Stimulated activated CD8-positive, alpha-beta memory T cell treated with anti-CD3 and anti-CD28 coated beads, Interleukin-15, amount 100 ng/mL, for 48 hours (primary cell): ENCODE data around the gene CACNG5.

Experiments
- DNase-seq, 2 donors: peaks; one replicate each; pipeline ENCODE4 v3.0.0-alpha.2; 2020; ENCODE audit warnings: low read depth in 2 of 2

The CACNG5 gene

GRCh38 chr17:66826856-66827255, 8.1 kb upstream of the CACNG5 start:
- no peak for DNase-seq

GRCh38 chr17:66829386-66829864, 5.5 kb upstream of the CACNG5 start:
- DNase-seq = no peak

GRCh38 chr17:66829883-66830282, 5.0 kb upstream of the CACNG5 start:
- DNase-seq = no peak

GRCh38 chr17:66830451-66830850, 4.5 kb upstream of the CACNG5 start:
- DNase-seq = no peak

GRCh38 chr17:66831383-66832210, 3.3 kb upstream of the CACNG5 start:
- no peak for DNase-seq

- no peak for DNase-seq
These were observed 1.7 kb upstream of the CACNG5 start for GRCh38 chr17:66833201-66833600.

- DNase-seq = no peak
These were observed 445 bp upstream of the CACNG5 start for GRCh38 chr17:66834426-66834918.

- DNase-seq = no peak
These were observed 559 bp downstream of the CACNG5 start for GRCh38 chr17:66835476-66835875.

GRCh38 chr17:66836063-66837005, 1.4 kb downstream of the CACNG5 start:
- no peak for DNase-seq

- no peak for DNase-seq
These were observed 2.3 kb downstream of the CACNG5 start for GRCh38 chr17:66837226-66837625.

- no peak for DNase-seq
These were observed 3.2 kb downstream of the CACNG5 start for GRCh38 chr17:66837885-66838665.

GRCh38 chr17:66839616-66840015, 4.7 kb downstream of the CACNG5 start:
- no peak for DNase-seq

GRCh38 chr17:66840061-66840460, 5.1 kb downstream of the CACNG5 start:
- no peak for DNase-seq

GRCh38 chr17:66841328-66841727, 6.4 kb downstream of the CACNG5 start:
- DNase-seq = no peak

- DNase-seq = no peak
These were observed 6.8 kb downstream of the CACNG5 start for GRCh38 chr17:66841744-66842143.

- DNase-seq = no peak
These were observed 7.6 kb downstream of the CACNG5 start for GRCh38 chr17:66842505-66842904.

GRCh38 chr17:66842959-66843358, 8.0 kb downstream of the CACNG5 start:
- no peak for DNase-seq

- no peak for DNase-seq
These were observed 8.7 kb downstream of the CACNG5 start for GRCh38 chr17:66843627-66844026.

- no peak for DNase-seq
These were observed 12.8 kb downstream of the CACNG5 start for GRCh38 chr17:66847704-66848103.

- DNase-seq = no peak
These were observed 13.6 kb downstream of the CACNG5 start for GRCh38 chr17:66848496-66848895.

GRCh38 chr17:66849032-66849655, 14.2 kb downstream of the CACNG5 start:
- no peak for DNase-seq
